GM12891 (cell line): ENCODE results near the gene YY1.

Source experiments
- DNase-seq: peaks from one replicate; pipeline ENCODE4 v3.0.0; 2011; ENCODE audit warnings: low spot score; ENCODE audit not compliant: insufficient read length
- FAIRE-seq: peaks from 2 replicates; lab custom pipeline; 2011; peaks lifted over from hg19 to GRCh38; lab: Jason Lieb, UNC
- PAX5 ChIP-seq: IDR thresholded peaks from 2 replicates; pipeline ENCODE4 v1.6.1; 2011; ENCODE audit warnings: low read length, moderate library complexity, mild to moderate bottlenecking; ENCODE audit not compliant: insufficient read depth, severe bottlenecking
- POLR2A ChIP-seq: IDR thresholded peaks from 2 replicates; pipeline ENCODE4 v1.6.1; 2011; ENCODE audit warnings: low read depth, low read length, control low read depth
- POLR2AphosphoS5 ChIP-seq: IDR thresholded peaks from 2 replicates; pipeline ENCODE4 v1.6.1; 2011; ENCODE audit warnings: low read depth, low read length, control low read depth
- POU2F2 ChIP-seq: IDR thresholded peaks from 2 replicates; pipeline ENCODE4 v1.6.1; 2011; ENCODE audit warnings: low read depth, mild to moderate bottlenecking, control low read depth, low read length, moderate library complexity
- SPI1 ChIP-seq: IDR thresholded peaks from 2 replicates; pipeline ENCODE4 v1.6.1; 2011; ENCODE audit warnings: low read depth, low read length, control low read depth
- TAF1 ChIP-seq: IDR thresholded peaks from 2 replicates; pipeline ENCODE4 v1.6.1; 2011; ENCODE audit warnings: low read depth, low read length, control low read depth

The YY1 gene

GRCh38 chr14:100241279-100241678, 2.3 kb downstream of the YY1 start:
- FAIRE-seq (no peak), DNase-seq (no peak)
- TF ChIP-seq POU2F2 = no peak
- no peak for TF ChIP-seq SPI1
- TF ChIP-seq TAF1 = no peak
- no peak for TF ChIP-seq POLR2AphosphoS5
- no peak for TF ChIP-seq POLR2A
- TF ChIP-seq PAX5 = no peak

DNA sequence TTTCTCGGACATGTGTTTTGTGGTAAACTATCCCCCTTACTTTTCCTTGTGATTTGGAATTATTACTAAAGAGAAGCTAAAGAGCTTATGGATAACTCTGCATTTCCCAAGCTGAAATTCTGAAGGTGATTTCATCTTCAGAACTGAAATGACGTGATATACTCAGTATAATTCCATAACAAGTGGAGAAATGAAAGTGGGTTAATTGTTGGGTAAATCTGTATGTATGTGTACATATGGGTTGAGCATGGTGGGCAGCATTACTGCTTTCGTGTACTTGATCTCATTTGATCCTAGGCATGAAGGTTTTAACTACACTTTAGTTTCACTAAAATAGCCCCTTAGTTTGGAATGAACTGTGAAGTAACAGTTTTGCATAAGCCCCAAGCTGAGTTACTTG, 4.1 kb downstream of the YY1 start:
- FAIRE-seq (peak; percentile 54), DNase-seq (no peak)
- TF ChIP-seq POLR2AphosphoS5 (no peak), POLR2A (no peak), TAF1 (no peak), POU2F2 (no peak), SPI1 (no peak), PAX5 (no peak)

GRCh38 chr14:100246809-100247428, 8.0 kb downstream of the YY1 start:
- TF ChIP-seq POLR2A (no peak), POU2F2 (no peak)
- no peak for DNase-seq

DNA sequence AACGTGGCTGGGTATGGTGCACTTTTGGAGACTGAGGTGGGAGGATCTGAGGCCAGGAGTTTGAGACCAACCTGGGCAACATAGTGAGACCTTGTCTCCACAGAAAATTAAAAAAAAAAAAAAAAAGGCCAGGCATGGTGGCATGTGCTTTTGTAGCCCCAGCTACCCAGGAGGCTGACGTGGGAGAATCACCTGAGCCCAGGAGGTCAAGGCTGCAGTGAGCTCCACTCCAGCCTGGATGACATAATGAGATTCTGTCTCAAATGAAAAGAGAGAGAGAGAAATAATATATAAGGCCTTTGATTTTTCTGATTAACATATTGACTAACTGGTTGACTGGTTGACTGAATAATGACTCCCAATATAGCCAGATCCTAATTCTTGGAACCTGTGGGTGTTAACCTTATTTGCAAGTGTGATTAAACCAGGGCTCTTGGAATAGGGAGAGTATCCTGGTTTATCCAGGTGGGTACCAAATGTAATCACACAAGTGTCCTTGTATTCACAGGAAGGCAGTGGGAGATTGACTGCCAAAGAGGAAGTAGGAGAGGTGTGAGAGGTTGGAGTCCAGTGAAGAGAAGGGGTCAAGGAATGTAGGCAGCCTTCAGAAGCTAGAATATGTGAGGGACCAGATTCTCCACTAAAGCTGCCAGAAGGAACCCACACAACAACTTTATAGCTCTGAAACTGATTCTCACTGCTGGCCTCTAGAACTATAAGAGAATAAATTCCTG, 12.0 kb downstream of the YY1 start:
- DNase-seq = no peak
- FAIRE-seq = no peak
- TF ChIP-seq SPI1 (0 out of 2 replicates have a peak, but pooled peaks have one; percentile 25), POU2F2 (no peak), POLR2A (no peak)

More at GRCh38 chr14:100246809-100247428, 8.0 kb downstream of the YY1 start:
- FAIRE-seq = no peak

DNA sequence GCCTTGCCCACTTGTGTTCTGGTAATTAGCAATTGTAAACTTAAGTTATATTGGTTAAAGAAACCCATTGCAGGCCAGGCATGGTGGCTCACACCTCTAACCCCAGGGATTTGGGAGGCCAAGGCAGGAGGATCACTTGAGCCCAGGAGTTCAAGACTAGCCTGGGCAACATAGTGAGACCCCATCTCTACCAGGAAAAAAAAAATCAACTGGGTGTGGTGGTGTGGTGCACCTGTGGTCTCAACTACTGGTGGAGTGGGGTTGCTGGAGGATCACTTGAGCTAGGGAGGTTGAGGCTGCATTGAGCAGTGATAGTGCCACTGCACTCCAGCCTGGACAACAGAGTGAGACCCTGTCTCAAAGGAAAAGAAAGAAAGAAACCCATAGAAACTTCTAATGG, 13.7 kb downstream of the YY1 start:
- DNase-seq (no peak), FAIRE-seq (no peak)
- TF ChIP-seq TAF1 (no peak), POU2F2 (no peak)

- TF ChIP-seq POLR2A (no peak), SPI1 (peak; percentile 98)
- peak; percentile 93 for FAIRE-seq
- no peak for DNase-seq
Measured at GRCh38 chr14:100256339-100256895, 17.5 kb downstream of the YY1 start.

DNA sequence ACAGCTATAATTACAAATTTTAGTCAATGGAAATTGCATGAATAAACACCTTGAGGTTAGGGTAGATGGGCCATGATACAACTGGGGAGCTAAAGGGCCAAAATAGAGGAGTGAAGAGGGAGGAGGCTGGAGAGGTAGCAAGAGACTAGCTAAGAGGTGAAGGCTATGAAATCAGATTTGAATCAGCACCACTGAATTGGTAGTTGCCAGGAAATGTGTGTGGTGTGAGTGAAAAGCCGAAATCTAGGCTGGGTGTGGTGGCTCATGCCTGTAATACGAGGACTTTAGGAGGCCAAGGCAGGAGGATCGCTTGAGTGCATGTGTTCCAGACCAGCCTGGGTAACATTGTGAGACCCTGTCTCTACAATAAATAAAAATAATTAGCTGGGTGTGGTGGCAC, 22.7 kb downstream of the YY1 start:
- TF ChIP-seq SPI1 (no peak), TAF1 (no peak), PAX5 (no peak), POU2F2 (no peak), POLR2A (no peak), POLR2AphosphoS5 (no peak)
- FAIRE-seq (no peak), DNase-seq (no peak)

- no peak for TF ChIP-seq POU2F2
- no peak for TF ChIP-seq TAF1
- TF ChIP-seq POLR2AphosphoS5 = no peak
- no peak for TF ChIP-seq PAX5
- no peak for TF ChIP-seq SPI1
- DNase-seq = no peak
- FAIRE-seq = no peak
Measured at GRCh38 chr14:100262545-100262944, 23.6 kb downstream of the YY1 start.

DNA sequence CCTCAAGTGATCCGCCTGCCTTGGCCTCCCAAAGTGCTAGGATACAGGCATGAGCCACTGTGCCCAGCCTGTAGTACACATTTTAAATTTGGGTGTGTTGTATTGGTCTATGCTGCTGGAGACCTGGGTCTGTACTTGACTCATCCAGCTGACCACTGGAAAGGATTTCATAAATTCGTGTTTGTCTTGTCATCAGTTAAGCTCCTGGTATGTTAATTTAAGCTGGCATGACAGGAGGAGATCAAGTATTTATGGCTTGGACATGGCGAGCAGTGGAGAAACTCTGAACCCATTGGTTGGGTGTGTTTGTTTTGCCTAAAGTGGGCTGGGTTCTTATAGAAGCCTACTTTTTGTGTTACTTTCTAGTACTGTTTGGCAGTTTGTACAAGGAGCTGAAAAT, 24.2 kb downstream of the YY1 start:
- no peak for FAIRE-seq
- no peak for DNase-seq
- no peak for TF ChIP-seq TAF1

GRCh38 chr14:100267990-100268389, 29.0 kb downstream of the YY1 start:
- DNase-seq (no peak), FAIRE-seq (no peak)
- TF ChIP-seq TAF1 = no peak
- TF ChIP-seq SPI1 = no peak
- TF ChIP-seq PAX5 = no peak
- TF ChIP-seq POLR2A = no peak
- TF ChIP-seq POU2F2 = no peak
- no peak for TF ChIP-seq POLR2AphosphoS5

DNA sequence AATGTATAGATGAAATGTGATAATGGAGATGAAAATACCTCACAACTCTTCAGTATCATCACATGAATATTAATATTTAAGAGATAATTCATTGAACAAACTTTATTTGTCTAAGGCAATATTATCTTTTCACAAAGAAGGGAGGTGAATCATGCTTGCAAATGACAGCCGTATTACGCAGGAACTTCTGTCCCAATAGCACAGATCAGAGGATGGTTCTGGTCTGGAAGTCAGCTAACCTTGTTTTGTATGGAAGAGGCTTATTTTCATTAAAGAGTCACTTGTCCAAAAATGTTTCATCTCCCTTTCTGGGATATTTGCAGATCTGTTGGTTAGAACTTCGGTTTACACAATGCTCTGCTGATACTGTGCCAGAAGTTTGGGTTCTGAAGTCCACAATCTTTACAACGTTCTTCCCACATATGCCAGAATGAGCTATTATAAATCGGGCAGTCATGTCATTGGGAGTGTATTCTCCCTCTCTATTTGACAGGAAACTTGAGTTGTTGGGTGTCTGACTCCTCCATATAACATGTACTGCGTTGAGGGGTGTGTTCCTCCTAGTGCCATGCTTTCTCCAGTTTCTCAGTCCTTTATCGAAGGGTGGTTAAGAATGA, 29.8 kb downstream of the YY1 start:
- TF ChIP-seq SPI1 (no peak), POLR2A (no peak), TAF1 (no peak), PAX5 (no peak), POLR2AphosphoS5 (no peak), POU2F2 (no peak)
- DNase-seq (no peak), FAIRE-seq (no peak)
